A549 (cell line): ENCODE data around the gene DUS2.

Experiments
- SMC3 ChIP-seq: fragments of >200 bp; sonication (Bioruptor Twin); formaldehyde crosslinking; IDR thresholded peaks from 3 replicates; pipeline ENCODE4 v1.6.1; 2018; ENCODE audit warnings: inconsistent platforms
- TF ChIP-seq, protein P1 (sequence below): fragments of 250-450 bp; sonication (Bioruptor Pico); IDR thresholded peaks from 2 replicates; pipeline ENCODE4 v1.5.0; 2021; ENCODE audit warnings: mild to moderate bottlenecking, moderate library complexity, borderline replicate concordance

DNA sequence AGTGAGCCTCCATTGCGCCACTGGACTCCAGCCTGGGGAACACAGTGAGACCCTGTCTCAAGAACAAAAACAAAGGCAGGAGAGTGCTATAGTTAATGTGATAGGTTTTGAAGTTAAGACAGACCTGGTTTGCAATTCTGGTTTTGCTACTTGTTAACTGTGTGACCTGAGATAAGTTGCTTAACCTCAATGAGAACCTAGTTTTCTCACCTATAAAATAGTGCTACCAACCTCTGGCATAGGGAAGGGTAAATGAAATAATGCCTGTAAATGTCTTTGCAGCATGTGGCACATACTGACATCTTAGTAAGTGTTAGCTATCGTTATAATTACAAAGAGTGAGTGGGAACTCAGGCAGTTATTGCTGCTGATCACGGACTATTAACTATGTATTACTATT is 32.3 kb downstream of the DUS2 start:
- TF ChIP-seq, protein P1, sequence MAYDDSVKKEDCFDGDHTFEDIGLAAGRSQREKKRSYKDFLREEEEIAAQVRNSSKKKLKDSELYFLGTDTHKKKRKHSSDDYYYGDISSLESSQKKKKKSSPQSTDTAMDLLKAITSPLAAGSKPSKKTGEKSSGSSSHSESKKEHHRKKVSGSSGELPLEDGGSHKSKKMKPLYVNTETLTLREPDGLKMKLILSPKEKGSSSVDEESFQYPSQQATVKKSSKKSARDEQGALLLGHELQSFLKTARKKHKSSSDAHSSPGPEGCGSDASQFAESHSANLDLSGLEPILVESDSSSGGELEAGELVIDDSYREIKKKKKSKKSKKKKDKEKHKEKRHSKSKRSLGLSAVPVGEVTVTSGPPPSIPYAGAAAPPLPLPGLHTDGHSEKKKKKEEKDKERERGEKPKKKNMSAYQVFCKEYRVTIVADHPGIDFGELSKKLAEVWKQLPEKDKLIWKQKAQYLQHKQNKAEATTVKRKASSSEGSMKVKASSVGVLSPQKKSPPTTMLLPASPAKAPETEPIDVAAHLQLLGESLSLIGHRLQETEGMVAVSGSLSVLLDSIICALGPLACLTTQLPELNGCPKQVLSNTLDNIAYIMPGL (CRISPR knock-in tag), result no peak
- no peak for TF ChIP-seq SMC3
